Uterus (tissue), 2 donors: ENCODE results near the gene BMPR1B.
"Not testable (repeated sequence)": the region's sequence is repeated elsewhere in the genome, so short reads cannot be mapped to it uniquely, and the experiment has no call there.

ENCODE experiments used
- CTCF ChIP-seq, 4 experiments: fragments of 200-600 bp in 2 of 4; fragments of 450-650 bp in 2 of 4; sonication (generic) in 2 of 4; IDR thresholded peaks; one replicate each; pipeline ENCODE4 v1.5.1; 2016 to 2019; ENCODE audit warnings: antibody characterized with exemption in 4 of 4, mild to moderate bottlenecking in 2 of 4, moderate library complexity in 1 of 4
- POLR2A ChIP-seq, 2 donors: fragments of 450-650 bp; IDR thresholded peaks; one replicate each; pipeline ENCODE4 v1.6.1; 2016; ENCODE audit warnings: antibody characterized with exemption in 2 of 2, mild to moderate bottlenecking in 1 of 2, moderate library complexity in 1 of 2

- not testable (repeated sequence) for TF ChIP-seq CTCF, POLR2A (IDR thresholded peaks at IDR 0.05)
Observed at GRCh38 chr4:95134016-95134415, 376.3 kb downstream of the BMPR1B start.
